Activated CD4-positive, alpha-beta T cell treated with anti-CD3 and anti-CD28 coated beads for 1 hour (primary cell): ENCODE measurements around the gene WDPCP.
"Not testable (repeated sequence)": the region's sequence is repeated elsewhere in the genome, so short reads cannot be mapped to it uniquely, and the experiment has no call there.

Source experiments
- DNase-seq: peaks from one replicate; pipeline ENCODE4 v3.0.0-alpha.2; 2020

The WDPCP gene

DNA sequence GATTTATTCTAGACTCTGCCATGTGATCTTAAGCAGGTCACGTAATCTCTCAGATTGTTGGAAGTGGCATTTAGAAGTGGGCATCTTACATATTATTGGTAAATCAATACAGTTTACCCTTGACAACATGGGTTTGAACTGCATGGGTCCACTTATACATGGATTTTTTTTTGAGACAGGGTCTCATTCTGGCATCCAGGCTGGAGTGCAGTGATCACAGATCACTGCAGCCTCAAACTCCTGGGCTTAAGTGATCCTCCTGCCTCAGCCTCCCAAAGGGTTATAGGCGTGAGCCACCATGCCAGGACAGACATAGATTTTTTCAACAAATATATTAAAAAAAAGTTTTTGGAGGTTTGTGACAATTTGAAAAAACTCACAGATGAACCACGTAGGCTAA lies 393.0 kb downstream of the WDPCP start:
- DNase-seq: no peak

DNA sequence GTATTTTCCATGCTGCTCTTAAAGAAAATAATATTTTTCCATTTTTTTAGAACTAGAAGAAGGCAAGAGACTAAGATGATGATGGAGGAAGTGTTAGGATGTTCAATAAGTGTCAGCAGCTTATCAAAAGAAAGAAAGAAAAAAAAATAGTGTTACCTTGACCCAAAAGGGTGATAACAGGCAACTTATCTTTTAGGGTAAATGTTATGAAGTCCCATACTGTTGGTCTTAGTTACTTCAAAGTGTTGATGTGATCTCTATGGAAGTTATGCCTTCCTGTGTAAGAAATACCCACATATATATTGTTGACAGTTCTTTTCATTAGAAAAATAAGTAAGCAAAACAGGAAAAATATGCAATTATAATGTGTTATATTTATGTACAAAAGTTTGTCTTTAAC lies 394.1 kb downstream of the WDPCP start:
- no peak for DNase-seq

DNA sequence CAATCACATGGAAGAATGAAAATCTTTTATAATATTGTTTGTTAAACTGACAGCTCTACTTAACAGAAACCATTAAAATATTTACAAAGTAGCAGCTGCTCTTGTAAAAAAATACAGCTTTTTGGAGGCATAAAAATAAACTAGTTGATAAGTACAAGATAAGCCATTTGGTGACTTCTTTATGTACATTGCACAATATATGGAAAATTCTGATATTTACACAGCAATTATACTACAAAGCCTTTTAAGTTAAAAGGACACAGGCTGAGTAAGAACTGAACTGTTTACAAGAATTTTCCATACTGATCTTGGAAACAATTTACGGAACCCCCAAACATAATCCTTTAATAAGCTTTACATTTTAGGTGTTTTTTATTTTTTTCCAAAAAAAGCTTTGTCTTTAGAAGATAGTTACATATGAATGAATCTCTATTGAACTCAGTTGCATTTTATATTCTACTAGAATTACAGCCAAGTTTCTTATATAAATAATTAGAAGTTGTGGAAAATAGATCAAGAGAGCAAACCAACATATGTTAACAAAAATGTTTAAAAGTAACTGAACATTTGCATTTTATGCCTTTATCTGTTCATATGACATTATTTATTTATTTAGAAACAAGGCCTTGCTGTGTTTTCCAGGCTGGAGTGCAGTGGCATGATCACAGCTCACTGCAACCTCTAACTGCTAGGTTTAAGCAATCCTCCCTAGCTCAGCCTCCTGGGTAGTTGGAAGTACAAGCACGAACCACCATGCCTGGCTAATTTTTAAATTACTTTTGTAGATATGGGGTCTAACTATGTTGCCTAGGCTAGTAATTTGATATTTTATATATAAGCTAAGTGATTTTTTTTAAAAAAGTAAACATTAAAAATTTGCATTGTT lies 395.1 kb downstream of the WDPCP start:
- DNase-seq: no peak

DNA sequence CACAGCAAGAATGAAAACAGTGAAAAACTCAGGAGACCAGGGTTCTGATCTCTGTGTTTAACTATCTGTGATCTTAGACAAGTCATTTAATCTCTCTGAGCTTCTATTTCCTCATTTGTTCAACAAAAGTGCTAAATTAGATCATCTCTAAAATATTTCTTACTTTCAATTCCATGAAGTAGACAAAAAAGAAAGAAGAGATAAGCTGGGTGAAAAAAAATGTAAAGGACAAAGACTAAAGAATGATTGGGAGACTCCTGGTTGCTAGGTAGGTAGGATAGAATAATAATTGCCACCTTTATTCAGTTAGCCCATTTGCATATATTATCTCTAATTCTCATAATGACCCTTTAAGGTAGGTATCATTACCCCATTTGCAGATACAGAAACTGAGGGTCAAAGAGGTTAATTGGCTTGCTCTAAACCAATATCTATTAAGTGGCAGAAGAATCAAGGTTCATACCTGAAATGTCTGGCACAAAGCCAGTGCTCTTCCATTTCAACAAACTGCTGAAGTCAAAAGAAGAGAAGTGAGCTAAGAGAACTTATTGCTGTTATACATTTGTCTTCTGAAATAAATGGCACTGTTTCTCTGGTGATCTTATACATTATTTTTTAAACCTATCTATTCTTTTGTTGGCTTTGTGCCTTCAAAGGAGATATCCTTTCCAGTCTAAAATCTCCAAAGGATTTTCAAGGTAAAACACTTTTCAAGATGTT lies 395.9 kb downstream of the WDPCP start:
- no peak for DNase-seq

DNA sequence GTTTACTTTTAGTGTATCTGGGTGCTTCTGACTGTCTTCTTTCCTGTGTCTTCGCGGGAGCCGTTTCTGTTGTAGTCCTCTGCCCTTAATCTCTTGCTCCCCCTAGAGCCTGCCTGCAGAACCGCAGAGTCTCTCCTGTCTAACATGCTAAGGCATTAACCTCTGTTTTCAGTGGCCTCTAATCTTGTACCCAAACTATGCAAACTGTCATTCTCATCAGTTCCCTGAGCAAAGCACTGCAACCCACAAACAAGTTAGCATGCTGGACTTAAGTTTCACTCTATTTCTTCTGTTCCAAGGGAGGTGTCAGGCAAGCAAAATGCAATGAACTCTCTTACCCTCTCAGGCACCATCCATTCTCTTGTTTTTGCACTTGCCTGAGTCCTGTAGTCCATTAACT lies 399.3 kb downstream of the WDPCP start:
- DNase-seq: no peak

DNA sequence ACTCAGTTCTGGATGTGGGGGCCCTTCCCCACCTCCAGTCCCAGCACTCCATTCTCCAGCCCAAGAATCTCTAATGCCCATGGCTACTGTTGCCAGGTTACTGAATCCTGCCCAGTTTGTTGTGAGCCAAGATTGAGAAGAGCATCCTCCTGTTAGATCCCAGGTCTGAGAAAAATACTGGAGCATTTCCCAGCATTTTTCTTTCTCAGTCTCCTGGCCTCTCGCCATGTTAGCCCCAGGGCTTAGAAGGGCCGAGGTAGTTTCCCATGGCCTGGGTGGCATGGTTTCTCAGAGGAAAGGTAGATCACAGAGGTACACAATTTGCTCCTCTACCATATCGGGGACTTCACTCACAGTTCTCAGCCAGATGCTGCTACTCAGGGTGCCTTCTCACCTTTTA lies 401.9 kb downstream of the WDPCP start:
- DNase-seq: no peak

DNA sequence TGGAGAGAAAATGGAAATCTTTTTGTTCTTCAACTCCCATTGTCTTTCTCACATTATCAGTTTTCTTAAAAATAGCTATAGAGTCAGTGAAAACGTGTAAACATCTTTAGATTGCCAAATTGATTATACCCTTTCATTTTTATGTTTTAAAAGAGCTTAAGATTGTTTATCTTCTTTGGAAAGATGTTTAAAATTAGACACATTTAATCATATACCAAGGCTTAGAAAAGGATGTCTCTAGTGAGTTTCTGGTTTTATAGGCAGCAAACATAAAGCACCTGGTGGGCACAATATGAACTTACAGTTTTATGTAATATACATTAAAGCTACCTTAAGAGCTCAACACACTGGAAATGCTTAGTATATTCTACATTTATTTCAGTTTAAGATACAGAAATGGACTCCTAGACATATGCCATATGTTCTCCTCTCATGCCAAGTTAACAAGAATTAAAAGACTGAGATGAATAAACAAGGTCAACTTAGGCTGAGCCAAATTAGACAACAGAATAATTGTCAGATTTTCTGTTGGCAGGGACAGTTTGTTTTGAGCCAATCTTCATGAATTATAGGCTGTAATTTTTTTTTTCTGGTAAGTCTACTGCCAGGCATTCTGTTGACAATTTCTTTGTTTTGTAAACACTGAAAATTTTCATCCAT lies 425.0 kb downstream of the WDPCP start:
- DNase-seq: no peak

DNA sequence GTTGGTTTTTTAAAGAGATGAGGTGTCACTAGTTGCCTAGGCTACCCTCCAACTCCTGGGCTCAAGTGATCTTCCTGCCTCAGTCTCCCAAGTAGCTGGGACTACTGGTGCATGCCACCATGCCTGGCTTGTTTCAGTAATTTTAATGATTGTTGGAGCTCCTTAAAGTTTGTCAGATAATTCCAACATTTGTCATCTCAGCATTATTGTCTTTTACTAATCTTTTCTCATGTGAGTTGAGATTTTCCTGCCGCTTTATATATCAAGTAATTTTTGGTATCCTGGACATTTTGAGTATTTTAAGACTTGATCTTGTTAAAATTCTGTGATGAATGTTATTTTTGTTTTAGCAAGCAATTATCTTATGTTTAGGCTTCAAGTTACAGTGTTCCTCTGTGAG lies 429.0 kb downstream of the WDPCP start:
- DNase-seq: no peak

DNA sequence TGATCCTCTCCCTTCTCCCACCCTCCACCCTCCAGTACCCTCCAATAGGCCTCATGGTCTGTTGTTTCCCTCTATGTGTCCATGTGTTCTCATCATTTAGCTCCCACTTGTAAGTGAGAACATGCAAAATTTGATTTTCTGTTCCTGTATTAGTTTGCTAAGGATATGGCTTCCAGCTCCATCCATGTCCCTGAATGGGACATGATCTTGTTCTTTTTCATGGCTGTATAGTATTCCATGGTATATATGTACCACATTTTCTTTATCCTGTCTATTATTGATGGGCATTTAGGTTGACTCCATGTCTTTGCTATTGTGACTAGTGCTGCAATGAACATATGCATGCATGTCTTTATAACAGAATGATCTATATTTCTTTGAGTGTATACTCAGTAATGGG lies 451.6 kb downstream of the WDPCP start:
- DNase-seq: not testable (repeated sequence)

DNA sequence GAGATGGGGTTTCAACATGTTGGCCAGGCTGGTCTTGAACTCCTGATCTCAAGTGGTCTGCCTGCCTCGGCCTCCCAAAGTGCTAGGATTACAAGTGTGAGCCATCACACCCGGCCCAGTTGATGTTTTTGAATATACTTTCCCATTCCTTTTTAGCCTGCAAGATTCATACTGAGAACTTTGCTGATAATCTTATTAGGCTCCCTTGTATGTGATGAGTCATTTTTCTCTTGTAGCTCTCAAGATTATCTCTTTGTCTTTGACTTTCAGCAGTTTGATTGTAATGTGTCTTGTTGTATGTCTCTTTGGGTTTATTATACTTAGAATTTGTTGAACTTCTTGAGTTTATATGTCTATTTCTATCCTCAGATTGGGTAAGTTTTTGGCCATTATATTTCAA lies 456.3 kb downstream of the WDPCP start:
- no peak for DNase-seq

DNA sequence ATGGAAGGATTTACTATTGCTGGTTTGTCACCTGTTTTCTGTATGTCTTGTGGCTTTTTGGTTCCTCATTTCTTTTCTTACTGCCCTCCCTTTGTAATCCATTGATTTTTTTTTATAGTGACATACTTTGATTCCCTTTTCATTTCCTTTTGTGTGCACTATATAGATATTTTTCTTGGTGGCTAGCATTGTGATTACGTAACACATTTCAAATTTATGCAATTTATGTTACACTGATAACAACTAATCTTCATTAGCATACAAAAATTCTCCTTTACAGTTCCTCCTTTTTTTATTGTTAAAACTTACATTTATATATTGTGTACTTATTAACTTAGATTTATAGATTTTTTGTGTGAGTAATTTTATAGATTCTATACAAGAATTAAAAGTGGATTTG lies 457.1 kb downstream of the WDPCP start:
- no peak for DNase-seq

DNA sequence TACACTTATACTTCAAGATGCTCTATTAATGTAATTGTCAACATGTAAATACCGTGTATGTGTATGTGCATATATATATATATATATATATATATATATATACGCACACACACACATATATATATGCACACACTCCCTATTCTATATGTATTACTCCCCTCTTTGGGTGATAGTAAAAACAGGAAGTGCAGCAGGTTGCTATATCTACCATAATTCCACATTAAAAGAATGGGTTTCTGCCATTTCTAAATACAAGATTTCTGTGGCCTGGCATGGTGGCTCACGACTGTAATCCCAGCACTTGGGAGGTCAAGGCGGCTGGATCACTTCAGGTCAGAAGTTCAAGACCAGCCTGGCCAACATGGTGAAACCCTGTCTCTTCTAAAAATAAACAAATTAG lies 460.7 kb downstream of the WDPCP start:
- no peak for DNase-seq

DNA sequence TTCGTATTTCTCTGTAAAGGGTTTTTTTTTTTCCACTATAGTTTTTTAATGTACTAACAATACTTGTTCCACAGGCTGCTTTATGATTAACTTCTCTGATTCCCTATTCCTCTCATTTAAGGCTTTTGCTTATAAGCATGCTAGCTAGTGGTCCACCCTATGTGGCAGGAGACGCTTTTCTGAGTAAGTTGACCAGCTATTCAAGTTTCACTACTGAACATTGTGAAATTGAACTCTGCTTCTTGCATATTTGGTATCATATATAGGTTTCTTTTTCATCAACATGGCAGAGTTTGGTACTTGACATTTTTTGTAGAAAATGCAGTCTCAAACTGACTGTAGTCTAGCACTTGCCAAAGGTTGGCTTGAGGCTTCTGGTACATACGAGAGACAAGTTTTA lies 463.4 kb downstream of the WDPCP start:
- no peak for DNase-seq

DNA sequence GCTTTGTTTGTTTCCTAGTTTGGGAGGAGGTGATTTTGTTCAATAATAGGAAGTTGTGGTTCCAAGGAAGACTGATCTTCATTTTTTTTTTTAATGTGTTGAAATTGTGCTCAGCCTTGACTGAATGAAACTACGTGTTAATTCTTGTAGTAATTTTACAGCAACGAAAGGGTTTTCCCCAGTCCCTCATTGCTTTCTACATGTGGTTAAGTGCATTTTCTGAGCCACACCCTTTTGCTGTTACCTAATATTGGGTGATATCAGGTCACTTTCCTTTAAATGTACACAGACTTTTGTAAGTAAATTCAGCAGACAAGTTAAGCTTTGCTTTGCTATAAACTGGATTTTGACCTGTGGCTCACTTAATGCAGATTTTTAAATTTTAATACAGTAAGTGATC lies 464.1 kb downstream of the WDPCP start:
- DNase-seq: no peak

DNA sequence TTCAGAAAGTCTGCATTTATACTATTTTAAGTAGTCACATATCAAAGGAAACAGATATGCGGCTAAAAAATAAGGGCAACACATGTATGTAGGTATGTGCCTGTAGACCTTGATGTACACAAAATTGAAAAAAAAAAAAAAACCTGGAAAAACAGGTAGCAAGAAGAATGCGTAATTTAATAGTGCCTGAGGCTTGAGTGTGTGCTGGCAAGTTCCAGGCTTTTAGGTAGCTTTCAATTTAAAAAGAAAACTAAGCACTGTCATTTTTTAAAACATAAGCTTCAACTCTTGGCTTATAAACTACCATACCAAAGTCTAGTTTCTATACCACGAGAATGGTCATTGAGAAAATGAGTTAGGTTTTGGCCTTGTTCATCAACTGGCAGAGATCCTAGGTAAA lies 465.4 kb downstream of the WDPCP start:
- no peak for DNase-seq

DNA sequence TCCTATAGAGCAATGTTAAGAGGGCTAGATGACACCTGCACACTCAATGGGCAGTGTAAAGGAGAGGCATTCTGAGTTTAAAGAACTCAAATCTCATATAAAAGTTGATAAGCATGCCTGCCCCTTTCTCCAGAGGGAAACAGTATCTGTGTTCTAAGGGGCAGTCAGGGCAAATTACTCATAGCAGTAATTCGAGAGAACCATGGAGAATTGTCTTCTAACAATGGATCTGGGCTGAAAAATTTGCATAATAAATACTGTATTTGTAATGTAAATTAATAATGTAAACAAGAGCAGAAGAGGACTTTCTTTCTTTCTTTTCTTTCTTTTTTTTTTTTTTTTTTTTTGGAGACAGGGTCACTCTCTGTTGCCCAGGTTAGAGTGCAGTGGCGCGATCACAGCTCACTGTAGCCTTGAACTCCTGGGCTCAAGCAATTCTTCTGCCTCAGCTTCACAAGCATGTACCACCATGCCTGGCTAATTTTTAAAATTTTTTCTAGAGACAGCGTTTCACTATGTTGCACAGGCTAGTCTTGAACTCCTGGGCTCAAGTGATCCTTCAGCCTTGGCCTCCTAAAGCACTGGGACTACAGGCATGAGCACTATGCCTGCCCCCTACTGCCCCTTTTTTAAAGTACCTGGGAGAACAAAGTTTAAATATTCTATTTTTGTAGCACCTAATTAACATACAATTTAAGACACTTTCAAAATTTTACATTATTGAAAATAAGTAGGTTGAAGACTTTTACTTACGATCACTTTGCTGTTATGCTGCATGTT lies 467.0 kb downstream of the WDPCP start:
- DNase-seq: no peak

DNA sequence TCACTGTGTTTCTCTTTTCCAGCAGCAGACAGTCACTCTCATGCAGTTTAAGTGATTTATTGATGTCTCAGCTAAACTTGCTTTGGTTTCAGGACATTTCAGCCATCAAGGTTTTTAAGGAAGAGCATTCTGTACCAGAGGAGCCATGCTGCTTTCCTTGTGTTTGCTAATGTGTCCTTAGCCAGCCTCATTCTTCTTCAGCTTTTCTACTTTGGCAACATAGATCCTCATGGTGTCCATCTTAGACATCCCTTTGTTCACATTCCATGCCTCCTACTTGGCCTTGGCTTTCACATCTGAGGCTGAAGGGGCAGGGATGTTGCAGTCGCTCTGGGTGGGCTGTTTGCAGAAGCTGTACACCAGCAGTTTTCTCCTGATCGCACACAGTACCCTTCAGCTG lies 469.5 kb downstream of the WDPCP start:
- no peak for DNase-seq

DNA sequence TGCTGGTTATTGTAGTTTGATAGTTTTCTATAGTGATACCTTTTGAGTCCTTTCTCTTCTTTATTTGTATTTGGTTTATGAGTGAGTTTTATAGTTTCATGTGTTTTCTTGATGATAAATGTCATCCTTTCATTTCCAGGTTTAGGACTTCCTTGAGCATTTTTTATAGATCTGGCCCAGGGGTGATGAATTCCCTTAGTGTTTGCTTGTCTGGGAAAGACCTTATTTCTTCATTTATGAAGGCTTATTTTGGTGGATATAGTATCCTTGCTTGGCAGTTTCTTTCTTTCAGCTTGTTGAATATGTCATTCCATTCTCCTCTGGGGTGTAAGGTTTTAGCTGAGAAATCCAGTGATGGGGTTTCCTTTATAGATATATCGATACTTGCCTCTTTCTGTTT lies 483.8 kb downstream of the WDPCP start:
- no peak for DNase-seq

DNA sequence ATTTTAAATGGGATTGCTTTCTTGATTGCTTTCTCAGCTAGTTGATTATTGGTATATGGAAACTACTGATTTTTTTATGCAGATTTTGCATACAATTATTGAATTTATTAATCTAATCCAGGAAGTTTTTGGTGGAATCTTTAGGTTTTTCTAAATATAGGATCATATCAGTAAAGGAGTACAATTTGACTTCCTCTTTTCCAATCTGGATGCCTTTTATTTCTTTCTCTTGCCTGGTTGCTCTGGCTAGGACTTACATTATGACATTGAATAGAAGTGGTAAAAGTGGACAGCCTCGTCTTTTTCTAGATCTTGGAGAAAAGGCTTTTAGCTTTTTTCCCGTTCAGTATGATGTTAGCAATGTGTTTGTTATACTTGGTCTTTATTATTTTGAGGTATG lies 486.3 kb downstream of the WDPCP start:
- DNase-seq: no peak

DNA sequence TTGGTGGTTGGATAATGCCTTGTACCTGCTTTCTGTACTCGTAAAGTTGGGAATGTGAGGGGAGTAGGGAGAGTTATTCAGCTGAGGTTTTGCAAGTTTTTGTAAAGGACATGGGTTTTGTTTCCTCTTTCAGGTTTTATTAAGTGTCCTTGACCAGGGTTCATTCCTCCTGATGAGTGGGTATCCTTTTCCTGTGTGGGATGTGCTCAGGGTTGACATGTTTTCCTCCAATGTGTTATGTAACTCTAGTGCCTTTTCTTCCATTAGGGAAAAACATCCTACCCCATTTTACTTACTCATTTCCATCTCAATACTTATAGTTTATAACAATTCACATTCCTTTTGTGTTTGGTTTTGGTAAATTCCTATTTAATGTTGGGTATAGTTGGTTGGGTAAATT lies 489.2 kb downstream of the WDPCP start:
- no peak for DNase-seq

DNA sequence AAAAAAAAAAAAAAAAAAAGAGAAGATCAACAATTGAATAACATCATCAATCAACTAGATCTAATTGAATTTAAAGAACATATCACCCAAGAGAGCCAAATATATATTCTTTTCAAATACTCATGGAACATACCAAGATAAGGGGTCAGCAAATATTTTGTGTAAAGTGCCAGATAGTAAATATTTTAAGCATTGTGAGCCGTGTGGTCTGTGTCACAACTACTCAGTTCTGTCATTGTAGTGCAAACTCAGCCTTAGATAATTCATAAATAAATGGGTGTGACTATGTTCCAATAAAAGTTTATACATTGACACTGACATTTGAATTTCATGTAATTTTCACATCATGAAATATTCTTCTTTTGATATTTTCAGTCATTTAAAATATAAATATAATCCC lies 491.8 kb downstream of the WDPCP start:
- no peak for DNase-seq

DNA sequence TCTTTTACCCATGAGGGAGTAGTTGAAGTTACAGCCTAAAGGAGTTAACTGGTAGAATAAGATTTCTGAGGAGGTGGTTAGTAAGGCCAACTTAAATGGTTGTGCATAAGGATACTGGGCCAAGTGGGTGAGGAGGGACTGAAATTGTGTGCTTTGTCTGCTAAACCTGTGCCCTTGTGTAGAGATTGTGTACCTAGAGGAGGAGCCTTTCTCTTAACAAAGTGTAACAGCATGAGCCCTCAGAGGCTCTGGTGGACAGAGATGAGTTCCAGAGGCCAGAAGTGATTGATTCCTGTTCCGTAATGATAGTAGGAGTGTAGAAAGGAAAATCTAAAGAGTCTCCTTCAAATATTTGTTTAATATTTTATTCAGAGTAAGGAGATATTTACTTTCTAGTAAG lies 494.8 kb downstream of the WDPCP start:
- DNase-seq: no peak

DNA sequence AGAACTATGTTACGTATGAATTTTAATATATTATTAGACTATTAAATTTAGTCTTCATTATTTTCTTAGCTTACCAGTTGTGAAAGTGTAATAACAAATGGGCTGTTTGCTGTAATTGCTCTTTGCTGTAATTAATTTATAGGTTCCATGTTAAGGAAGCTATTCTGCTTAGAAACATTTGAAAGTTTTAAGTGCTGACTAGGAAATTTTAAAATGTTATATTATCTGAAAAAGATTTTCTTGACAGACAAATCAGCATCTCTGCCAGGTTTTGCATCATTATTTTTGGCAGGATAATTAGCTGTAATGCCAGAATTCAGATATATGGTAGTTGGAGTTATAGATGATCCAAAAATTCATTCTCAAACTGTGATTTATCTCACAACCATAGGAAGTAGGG lies 495.4 kb downstream of the WDPCP start:
- DNase-seq: no peak
